WERI-Rb-1 (cell line): ENCODE data around the gene TMEM202.

Experiments used
- DNase-seq: peaks from one replicate; pipeline ENCODE4 v3.0.0-alpha.2; 2020
- H3K27ac ChIP-seq: fragments of 250-450 bp; sonication (Bioruptor Pico); 2 replicates; pipeline ENCODE4 v1.5.1; 2020; ENCODE audit warnings: mild to moderate bottlenecking, moderate library complexity
- H3K27me3 ChIP-seq: fragments of 250-450 bp; sonication (Bioruptor Pico); 2 replicates; pipeline ENCODE4 v1.5.1; 2021; ENCODE audit warnings: mild to moderate bottlenecking, low read depth, moderate library complexity; ENCODE audit not compliant: insufficient read depth, severe bottlenecking
- H3K36me3 ChIP-seq: fragments of 250-450 bp; sonication (Bioruptor Pico); 2 replicates; pipeline ENCODE4 v1.5.1; 2020; ENCODE audit warnings: mild to moderate bottlenecking, moderate library complexity
- H3K4me3 ChIP-seq: 2 replicates; pipeline ENCODE4 v1.5.1; 2011; ENCODE audit warnings: low read depth, mild to moderate bottlenecking, control low read depth, low read length
- H3K9me3 ChIP-seq: fragments of 250-450 bp; sonication (Bioruptor Pico); 2 replicates; pipeline ENCODE4 v1.5.1; 2021; ENCODE audit warnings: mild to moderate bottlenecking, moderate library complexity; ENCODE audit not compliant: severe bottlenecking
- TF ChIP-seq, protein P1 (sequence below): IDR thresholded peaks from 2 replicates; pipeline ENCODE4 v1.5.1; 2011; ENCODE audit warnings: low read depth, mild to moderate bottlenecking, control low read depth, inconsistent platforms, low read length

The TMEM202 gene

GRCh38 chr15:72361176-72361575, 36.9 kb upstream of the TMEM202 start:
- no peak overlapping the region for H3K27ac ChIP-seq
- no peaks in the 10 kb centered on the region for H3K9me3 ChIP-seq
- no peak overlapping the region for H3K4me3 ChIP-seq
- TF ChIP-seq, protein P1, sequence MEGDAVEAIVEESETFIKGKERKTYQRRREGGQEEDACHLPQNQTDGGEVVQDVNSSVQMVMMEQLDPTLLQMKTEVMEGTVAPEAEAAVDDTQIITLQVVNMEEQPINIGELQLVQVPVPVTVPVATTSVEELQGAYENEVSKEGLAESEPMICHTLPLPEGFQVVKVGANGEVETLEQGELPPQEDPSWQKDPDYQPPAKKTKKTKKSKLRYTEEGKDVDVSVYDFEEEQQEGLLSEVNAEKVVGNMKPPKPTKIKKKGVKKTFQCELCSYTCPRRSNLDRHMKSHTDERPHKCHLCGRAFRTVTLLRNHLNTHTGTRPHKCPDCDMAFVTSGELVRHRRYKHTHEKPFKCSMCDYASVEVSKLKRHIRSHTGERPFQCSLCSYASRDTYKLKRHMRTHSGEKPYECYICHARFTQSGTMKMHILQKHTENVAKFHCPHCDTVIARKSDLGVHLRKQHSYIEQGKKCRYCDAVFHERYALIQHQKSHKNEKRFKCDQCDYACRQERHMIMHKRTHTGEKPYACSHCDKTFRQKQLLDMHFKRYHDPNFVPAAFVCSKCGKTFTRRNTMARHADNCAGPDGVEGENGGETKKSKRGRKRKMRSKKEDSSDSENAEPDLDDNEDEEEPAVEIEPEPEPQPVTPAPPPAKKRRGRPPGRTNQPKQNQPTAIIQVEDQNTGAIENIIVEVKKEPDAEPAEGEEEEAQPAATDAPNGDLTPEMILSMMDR, result no peak
- H3K36me3 ChIP-seq, result peaks cover 14% of the 10 kb centered on the region
- no peaks in the 10 kb centered on the region for H3K27me3 ChIP-seq
- DNase-seq, result no peak

DNA sequence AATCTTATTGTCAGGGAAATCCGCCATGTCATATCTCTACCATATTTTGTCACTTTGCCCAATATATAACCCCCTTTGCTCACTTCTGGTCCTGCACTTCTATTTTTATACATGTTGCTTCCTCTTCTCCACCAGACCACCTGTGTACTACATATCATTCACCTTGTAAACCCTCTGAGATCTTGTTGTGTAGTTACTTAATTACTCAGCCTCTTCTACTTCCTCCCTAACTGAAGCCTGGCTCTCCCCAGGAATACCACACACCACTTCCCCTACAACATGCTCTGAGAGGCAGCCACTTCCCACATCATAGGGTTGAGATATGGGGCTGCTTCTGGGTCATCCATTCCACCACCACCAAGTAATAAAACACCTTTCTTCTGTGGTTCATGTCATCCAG, 32.3 kb upstream of the TMEM202 start:
- Histone ChIP-seq H3K27me3 (no peaks in the 10 kb centered on the region), H3K4me3 (no peak overlapping the region), H3K36me3 (peaks cover 16% of the 10 kb centered on the region), H3K9me3 (no peaks in the 10 kb centered on the region), H3K27ac (no peak overlapping the region)
- TF ChIP-seq, protein P1, result no peak
- DNase-seq, result no peak

DNA sequence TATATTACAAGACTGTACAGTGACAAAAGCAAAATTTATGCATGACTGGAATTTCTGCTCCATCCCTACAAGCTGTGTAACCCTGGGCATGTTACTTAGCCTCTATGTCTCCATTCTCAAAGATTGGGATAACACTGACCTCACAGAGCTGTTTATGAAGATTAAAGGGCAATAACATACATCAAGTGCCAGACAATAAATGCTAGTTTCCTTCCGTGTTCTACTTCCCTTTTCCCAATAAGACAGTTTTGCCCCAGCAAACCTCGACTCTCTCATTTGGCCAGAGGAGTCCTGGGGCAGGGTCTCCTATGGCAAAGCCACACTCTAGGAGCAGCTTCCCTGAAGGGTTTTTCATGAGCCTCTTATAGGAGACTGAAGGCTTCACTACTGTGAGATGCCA, 29.8 kb upstream of the TMEM202 start:
- DNase-seq, result no peak
- TF ChIP-seq, protein P1, result no peak
- peaks cover 24% of the 10 kb centered on the region for H3K36me3 ChIP-seq
- H3K27me3 ChIP-seq, result no peaks in the 10 kb centered on the region
- H3K4me3 ChIP-seq, result no peak overlapping the region
- no peaks in the 10 kb centered on the region for H3K9me3 ChIP-seq
- no peak overlapping the region for H3K27ac ChIP-seq

DNA sequence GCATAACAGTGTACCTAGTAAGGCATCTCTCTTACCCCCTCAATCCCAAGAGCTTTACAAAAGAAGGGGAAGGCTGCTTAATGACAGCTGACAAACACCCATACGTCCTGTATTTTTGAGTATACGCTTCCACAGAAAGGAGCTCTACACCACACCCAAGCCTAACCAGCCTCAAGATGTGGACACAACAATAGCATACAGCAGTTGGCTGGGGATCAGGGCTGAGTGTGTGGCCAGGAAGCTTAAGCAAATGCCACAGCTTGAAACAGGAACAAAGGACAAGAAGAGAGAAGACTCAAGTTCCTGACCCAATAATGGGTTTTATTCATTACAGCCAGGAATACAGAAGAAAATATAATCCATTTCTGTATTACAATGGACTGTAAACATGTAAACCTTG, 29.2 kb upstream of the TMEM202 start:
- Histone ChIP-seq H3K27ac (no peak overlapping the region), H3K36me3 (peaks cover 28% of the 10 kb centered on the region), H3K27me3 (no peaks in the 10 kb centered on the region), H3K4me3 (no peak overlapping the region), H3K9me3 (no peaks in the 10 kb centered on the region)
- TF ChIP-seq, protein P1, result no peak
- no peak for DNase-seq

GRCh38 chr15:72369964-72370363, 28.1 kb upstream of the TMEM202 start:
- peaks cover 28% of the 10 kb centered on the region for H3K36me3 ChIP-seq
- no peak overlapping the region for H3K27ac ChIP-seq
- no peaks in the 10 kb centered on the region for H3K9me3 ChIP-seq
- no peak for DNase-seq
- TF ChIP-seq, protein P1, result no peak
- no peak overlapping the region for H3K4me3 ChIP-seq
- H3K27me3 ChIP-seq, result no peaks in the 10 kb centered on the region

DNA sequence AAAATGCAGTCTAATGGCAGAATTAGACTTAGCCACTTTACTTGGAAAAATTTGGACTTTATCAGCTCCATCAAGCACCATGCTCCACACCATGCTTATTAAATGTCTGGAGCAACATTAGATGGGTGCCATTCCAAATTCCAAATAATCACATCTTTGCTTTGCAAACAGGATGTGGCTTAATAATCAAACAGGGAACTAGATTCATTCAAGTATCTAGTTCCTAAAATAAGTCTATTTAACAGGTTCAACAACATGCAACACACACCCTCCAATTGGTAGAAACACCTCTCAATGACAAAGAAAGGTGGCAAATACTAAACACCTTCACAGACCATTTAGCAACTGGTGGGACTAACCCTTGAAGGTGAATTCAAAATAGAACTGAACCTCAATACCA, 25.7 kb upstream of the TMEM202 start:
- Histone ChIP-seq H3K36me3 (peaks cover 27% of the 10 kb centered on the region), H3K27me3 (no peaks in the 10 kb centered on the region), H3K9me3 (no peaks in the 10 kb centered on the region), H3K27ac (no peak overlapping the region), H3K4me3 (no peak overlapping the region)
- no peak for DNase-seq
- TF ChIP-seq, protein P1, result no peak
